Measurements from ENCODE around the gene PHTF2. TPM values are rescaled to one million over a fixed set of nuclear protein-coding genes. Genes with fewer than 3 reads are reported as not detected.
"Not testable (repeated sequence)": the region's sequence is repeated elsewhere in the genome, so short reads cannot be mapped to it uniquely, and the experiment has no call there.

PHTF2 gene
- polyA plus RNA-seq, 3 donors from 2014 or later: 4.1 to 9.3 (median 4.1) TPM

DNA sequence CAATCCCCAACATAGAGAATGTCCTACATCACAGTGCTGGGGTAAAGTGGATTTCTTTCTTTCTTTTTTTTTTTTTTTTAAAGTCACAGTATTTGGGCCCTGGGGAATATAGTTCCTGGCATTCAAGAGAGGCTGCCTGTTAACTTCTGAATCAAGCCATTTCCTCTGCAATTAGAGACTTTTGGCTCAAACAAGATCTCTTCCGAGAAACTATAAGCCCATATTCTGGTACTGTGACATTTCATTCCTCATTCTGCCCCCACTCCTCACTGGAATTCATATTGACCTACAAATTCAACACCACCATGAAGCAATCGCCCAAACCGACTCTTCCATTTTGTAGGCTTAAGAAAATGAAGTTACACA is 187.4 kb downstream of the PHTF2 start:
- Mint-ChIP-seq H3K9me3 (no peaks in the 10 kb centered on the region), H3K27ac (no peak overlapping the region), H3K4me1 (no peaks in the 10 kb centered on the region), H3K4me3 (no peak overlapping the region), H3K36me3 (no peaks in the 10 kb centered on the region), H3K27me3 (ENCODE audit: low read depth in 3 of 3) (peaks cover 0 to 7% (median 0%) of the 10 kb centered on the region in 3 donors)
- DNase-seq: no peak

GRCh38 chr7:77989981-77990566 is 191.5 kb downstream of the PHTF2 start:
- H3K4me3 Mint-ChIP-seq: no peak overlapping the region
- no peak for DNase-seq

DNA sequence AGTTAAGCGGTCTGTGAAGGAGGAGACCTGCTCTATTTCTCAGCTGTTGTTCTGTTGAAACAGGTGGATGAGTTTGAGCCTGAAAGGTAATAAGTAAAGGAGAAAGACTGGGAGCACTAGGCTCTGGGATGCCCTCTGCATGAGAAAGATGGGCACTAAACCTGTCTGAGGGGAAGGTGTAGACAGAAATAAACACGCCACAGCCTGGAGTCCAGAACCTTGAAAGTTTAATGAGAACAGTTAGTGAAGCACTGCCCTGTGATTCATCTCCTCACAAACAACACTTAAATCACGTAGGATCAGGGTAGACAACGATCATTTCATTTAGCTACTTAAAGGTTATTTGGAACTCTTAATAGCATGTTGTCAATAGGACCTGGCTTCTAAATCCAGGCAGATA is 193.1 kb downstream of the PHTF2 start:
- DNase-seq: no peak
- Mint-ChIP-seq H3K27ac (peak overlapping the region in 1 of 6 donors; percentile 35), H3K4me3 (no peak overlapping the region), H3K9me3 (no peaks in the 10 kb centered on the region), H3K4me1 (no peaks in the 10 kb centered on the region), H3K27me3 (ENCODE audit: low read depth in 3 of 3) (peaks cover 2 to 9% (median 2%) of the 10 kb centered on the region in 3 donors), H3K36me3 (no peaks in the 10 kb centered on the region)

More at GRCh38 chr7:77989981-77990566, 191.5 kb downstream of the PHTF2 start:
- Mint-ChIP-seq H3K4me1 (no peaks in the 10 kb centered on the region), H3K27ac (no peak overlapping the region), H3K27me3 (ENCODE audit: low read depth in 3 of 3) (peaks cover 2 to 9% (median 2%) of the 10 kb centered on the region in 3 donors), H3K36me3 (no peaks in the 10 kb centered on the region), H3K9me3 (no peaks in the 10 kb centered on the region)

DNA sequence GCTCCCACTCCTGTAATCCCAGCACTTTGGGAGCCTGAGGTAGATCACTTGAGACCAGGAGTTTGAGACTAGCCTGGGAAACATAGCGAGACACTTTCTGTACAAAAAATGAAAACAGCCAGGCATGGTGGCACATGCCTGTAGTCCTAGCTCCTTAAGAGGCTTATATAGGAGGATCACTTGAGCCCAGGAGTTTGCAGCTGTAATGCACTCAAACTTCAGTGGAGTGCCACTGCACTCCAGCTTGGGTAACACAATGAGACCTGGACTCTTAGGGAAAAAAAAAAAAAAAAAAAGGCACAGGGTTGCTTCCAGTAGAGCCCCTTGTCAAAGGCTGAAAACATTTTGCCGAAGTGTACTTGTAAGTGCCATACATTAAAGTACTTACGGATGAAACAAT is 195.3 kb downstream of the PHTF2 start:
- H3K27ac Mint-ChIP-seq: no peak overlapping the region
- H3K9me3 Mint-ChIP-seq: no peaks in the 10 kb centered on the region

DNA sequence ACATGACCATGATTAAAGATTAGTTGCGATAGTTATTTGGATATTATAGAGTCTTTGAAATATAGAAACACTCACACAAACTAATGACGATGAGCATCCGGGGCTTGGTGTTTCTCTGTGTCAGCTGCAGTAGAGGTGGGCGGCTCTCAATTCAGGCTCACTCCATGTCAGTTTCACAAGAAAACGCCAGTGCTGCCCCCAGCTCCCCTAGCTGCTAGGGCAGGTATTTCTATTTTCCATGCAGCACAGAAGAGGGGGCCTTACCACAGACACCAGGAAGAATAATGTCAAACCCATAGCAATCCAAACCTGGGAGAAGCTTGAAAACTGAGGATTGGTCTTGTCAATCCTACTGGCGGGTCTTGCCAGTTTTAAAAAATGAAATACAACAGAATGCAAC is 197.1 kb downstream of the PHTF2 start:
- peaks cover 2 to 6% (median 3%) of the 10 kb centered on the region in 3 donors for H3K27me3 Mint-ChIP-seq (ENCODE audit: low read depth in 3 of 3)
- H3K4me3 Mint-ChIP-seq: no peak overlapping the region
- H3K27ac Mint-ChIP-seq: no peak overlapping the region
- H3K36me3 Mint-ChIP-seq: no peaks in the 10 kb centered on the region
- no peak for DNase-seq
- no peaks in the 10 kb centered on the region for H3K4me1 Mint-ChIP-seq
- H3K9me3 Mint-ChIP-seq: no peaks in the 10 kb centered on the region

More for the DNA sequence above, 195.3 kb downstream of the PHTF2 start:
- Mint-ChIP-seq H3K4me3 (no peak overlapping the region), H3K36me3 (no peaks in the 10 kb centered on the region), H3K27me3 (ENCODE audit: low read depth in 3 of 3) (peaks cover 2 to 9% (median 3%) of the 10 kb centered on the region in 3 donors), H3K4me1 (no peaks in the 10 kb centered on the region)
- DNase-seq: no peak

DNA sequence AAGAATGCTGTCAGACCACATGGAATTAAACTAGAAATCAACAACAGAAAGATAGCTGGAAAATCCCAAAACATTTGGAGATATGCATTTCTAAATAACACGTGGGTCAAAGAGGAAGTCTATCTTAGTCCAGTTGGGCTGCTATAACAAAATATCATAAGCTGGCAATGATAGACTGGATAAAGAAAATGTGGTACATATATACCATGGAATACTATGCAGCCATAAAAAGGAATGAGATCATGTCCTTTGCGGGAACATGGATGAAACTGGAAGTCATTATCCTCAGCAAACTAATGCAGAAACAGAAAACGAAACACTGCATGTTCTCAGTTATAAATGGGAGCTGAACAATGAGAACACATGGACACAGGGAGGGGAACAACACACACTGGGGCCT is 200.6 kb downstream of the PHTF2 start:
- not testable (repeated sequence) for H3K27me3 Mint-ChIP-seq (ENCODE audit: low read depth in 3 of 3); H3K4me3 Mint-ChIP-seq; DNase-seq; H3K36me3 Mint-ChIP-seq; H3K4me1 Mint-ChIP-seq; H3K9me3 Mint-ChIP-seq; H3K27ac Mint-ChIP-seq

DNA sequence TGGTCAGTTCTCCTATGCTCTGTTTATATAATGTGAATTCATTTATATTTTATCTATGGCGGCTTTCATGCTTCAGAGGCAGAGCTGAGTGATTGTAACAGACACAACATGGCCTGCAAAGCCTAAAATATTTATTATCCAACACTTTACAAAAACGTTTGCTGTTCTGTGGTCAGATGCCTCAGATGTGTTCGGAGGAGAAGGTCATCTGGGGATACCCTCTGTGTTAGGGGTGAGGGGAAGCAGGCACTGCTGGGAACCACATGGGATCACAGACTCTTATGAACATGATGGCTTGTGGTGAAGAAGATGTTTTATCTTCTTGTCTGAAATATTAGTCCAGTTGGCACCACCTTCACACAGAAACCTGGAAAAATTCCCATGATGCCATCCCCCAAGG is 203.4 kb downstream of the PHTF2 start:
- H3K36me3 Mint-ChIP-seq: no peaks in the 10 kb centered on the region
- no peaks in the 10 kb centered on the region for H3K4me1 Mint-ChIP-seq
- H3K27me3 Mint-ChIP-seq (ENCODE audit: low read depth in 3 of 3): peaks cover 0 to 3% (median 2%) of the 10 kb centered on the region in 3 donors
- no peak overlapping the region for H3K27ac Mint-ChIP-seq
- H3K9me3 Mint-ChIP-seq: no peaks in the 10 kb centered on the region
- DNase-seq: no peak
- no peak overlapping the region for H3K4me3 Mint-ChIP-seq

DNA sequence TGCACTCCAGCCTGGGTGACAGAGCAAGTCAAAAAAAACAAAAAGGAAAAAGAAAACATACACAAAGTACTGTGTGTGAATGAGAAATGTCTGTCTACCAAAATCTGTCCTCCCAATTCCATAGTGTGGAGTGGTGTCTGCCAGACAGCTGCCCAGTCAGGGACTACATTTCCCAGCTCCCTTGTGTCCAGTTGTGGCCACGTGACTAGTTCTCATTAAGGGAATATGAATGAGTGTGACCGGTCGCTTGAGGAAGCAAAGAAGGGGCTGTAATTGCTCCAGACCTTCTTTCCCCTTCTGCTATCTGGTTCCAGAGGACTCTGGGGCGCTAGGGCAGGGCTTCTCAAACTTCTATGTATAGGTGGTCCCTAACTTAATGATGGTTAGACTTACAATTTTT is 204.1 kb downstream of the PHTF2 start:
- no peaks in the 10 kb centered on the region for H3K36me3 Mint-ChIP-seq
- no peak overlapping the region for H3K4me3 Mint-ChIP-seq
- no peak overlapping the region for H3K27ac Mint-ChIP-seq
- H3K27me3 Mint-ChIP-seq (ENCODE audit: low read depth in 3 of 3): peaks cover 0 to 8% (median 0%) of the 10 kb centered on the region in 3 donors
- DNase-seq: no peak
- no peaks in the 10 kb centered on the region for H3K4me1 Mint-ChIP-seq
- no peaks in the 10 kb centered on the region for H3K9me3 Mint-ChIP-seq

- no peaks in the 10 kb centered on the region for H3K9me3 Mint-ChIP-seq
- no peak overlapping the region for H3K27ac Mint-ChIP-seq
- H3K36me3 Mint-ChIP-seq: no peaks in the 10 kb centered on the region
- DNase-seq: no peak
- H3K27me3 Mint-ChIP-seq (ENCODE audit: low read depth in 3 of 3): peaks cover 0 to 10% (median 0%) of the 10 kb centered on the region in 3 donors
- H3K4me1 Mint-ChIP-seq: no peaks in the 10 kb centered on the region
- H3K4me3 Mint-ChIP-seq: no peak overlapping the region
These were observed 207.6 kb downstream of the PHTF2 start for GRCh38 chr7:78006063-78006755.

Other genes starting within 250 kb of the PHTF2 start
- 10 to 100 TPM in 1 of 3 donors, 1 to 10 TPM in 2; 4.9 to 11.1 (median 6.5) TPM for gene RSBN1L, start 102.3 kb upstream of the PHTF2 start, polyA plus RNA-seq
- 10 to 100 TPM in 2 of 3 donors, 1 to 10 TPM in 1; 7.9 to 22.6 (median 11.0) TPM for gene TMEM60, start 339 bp upstream of the PHTF2 start, polyA plus RNA-seq